Suprapubic skin (tissue), 4 donors: ENCODE measurements around the gene NMRK1. TPM values are rescaled to one million over a fixed set of nuclear protein-coding genes. Genes with fewer than 3 reads are reported as not detected.

Source experiments
- DNase-seq, 2 donors: peaks; one replicate each; pipeline ENCODE4 v3.0.0-alpha.2; 2019; ENCODE audit warnings: low spot score in 2 of 2
- H3K27ac ChIP-seq: fragments of 200-600 bp; sonication (generic); one replicate; pipeline ENCODE4 v1.5.1; 2019
- H3K27me3 ChIP-seq: fragments of 200-600 bp; sonication (generic); one replicate; pipeline ENCODE4 v1.5.1; 2019
- H3K36me3 ChIP-seq: fragments of 200-600 bp; sonication (generic); one replicate; pipeline ENCODE4 v1.5.1; 2019
- H3K4me1 ChIP-seq: fragments of 200-600 bp; sonication (generic); one replicate; pipeline ENCODE4 v1.5.1; 2019
- H3K4me3 ChIP-seq: fragments of 200-600 bp; sonication (generic); one replicate; pipeline ENCODE4 v1.5.1; 2019; ENCODE audit warnings: mild to moderate bottlenecking
- H3K9me3 ChIP-seq: fragments of 200-600 bp; sonication (generic); one replicate; pipeline ENCODE4 v1.5.1; 2019
- EP300 ChIP-seq: sonication (generic); formaldehyde crosslinking; IDR thresholded peaks from one replicate; pipeline ENCODE4 v1.6.1; 2017; ENCODE audit warnings: antibody characterized with exemption
- POLR2A ChIP-seq, 2 donors: fragments of 450-650 bp; IDR thresholded peaks; one replicate each; pipeline ENCODE4 v1.6.1; 2017; ENCODE audit warnings: antibody characterized with exemption in 2 of 2, mild to moderate bottlenecking in 2 of 2, moderate library complexity in 2 of 2
- POLR2AphosphoS5 ChIP-seq, 3 donors: sonication (generic); formaldehyde crosslinking; IDR thresholded peaks; one replicate each; pipeline ENCODE4 v1.6.1; 2017; ENCODE audit warnings: antibody characterized with exemption in 3 of 3
- WGBS: methylation state at CpG from one replicate; pipeline ENCODE4 v1.1.5; 2018; 5-methylcytosine and 5-hydroxymethylcytosine counted together
- total RNA-seq, 4 donors: library from RNA; depleted of rRNA; stranded (reverse); fragments of >200 nt; gene quantifications; one replicate each; pipeline ENCODE4 v1.1.0, GENCODE V29; 2016
- TF ChIP-seq, protein P1 (sequence below), 2 donors: fragments of 200-600 bp in 1 of 2; fragments of 450-650 bp in 1 of 2; sonication (generic) in 1 of 2; IDR thresholded peaks; one replicate each; pipeline ENCODE4 v1.5.1; 2016 to 2019; ENCODE audit warnings: antibody characterized with exemption in 2 of 2, mild to moderate bottlenecking in 1 of 2, moderate library complexity in 1 of 2

NMRK1 gene
- total RNA-seq, 4 donors from 2014 or later = 22.1 to 63.3 (median 33.7) TPM

DNA sequence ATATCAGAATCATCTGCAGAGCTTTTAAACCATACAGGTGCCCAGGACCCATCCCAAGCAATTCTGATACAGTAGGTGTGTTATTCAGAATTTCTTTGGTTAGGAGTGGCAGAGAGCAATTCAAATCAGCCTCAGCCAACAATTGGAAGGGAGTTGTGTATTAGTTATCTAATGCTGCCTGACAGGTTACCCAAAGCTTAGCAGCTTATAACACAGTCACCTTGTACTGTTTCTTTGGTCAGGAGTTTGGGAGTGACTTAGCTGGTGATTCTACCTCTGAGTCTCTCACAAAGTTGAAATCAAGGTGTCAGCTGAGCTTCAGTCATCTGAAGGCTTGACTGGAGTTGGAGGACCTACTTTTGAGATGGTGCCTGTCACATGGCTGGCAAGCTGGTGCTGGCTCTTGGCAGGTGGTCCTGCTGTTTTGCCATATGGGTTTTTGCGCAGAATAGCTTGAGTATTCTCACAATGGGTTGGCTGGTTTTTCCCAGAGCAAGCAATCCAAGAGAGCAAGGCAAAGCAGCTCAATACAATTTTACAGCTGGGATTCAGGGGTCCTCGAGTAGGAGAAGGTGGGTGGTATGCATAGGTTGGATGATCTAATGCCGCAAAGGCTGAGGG lies 41.1 kb downstream of the NMRK1 start:
- no peaks in the 10 kb centered on the region for H3K9me3 ChIP-seq
- no peak overlapping the region for H3K4me3 ChIP-seq
- no peak overlapping the region for H3K27ac ChIP-seq
- no peak for DNase-seq
- H3K36me3 ChIP-seq = no peaks in the 10 kb centered on the region
- TF ChIP-seq POLR2AphosphoS5 (IDR thresholded peaks at IDR 0.05) = no peak
- TF ChIP-seq EP300 = no peak
- TF ChIP-seq POLR2A (IDR thresholded peaks at IDR 0.05) = no peak
- TF ChIP-seq, protein P1, sequence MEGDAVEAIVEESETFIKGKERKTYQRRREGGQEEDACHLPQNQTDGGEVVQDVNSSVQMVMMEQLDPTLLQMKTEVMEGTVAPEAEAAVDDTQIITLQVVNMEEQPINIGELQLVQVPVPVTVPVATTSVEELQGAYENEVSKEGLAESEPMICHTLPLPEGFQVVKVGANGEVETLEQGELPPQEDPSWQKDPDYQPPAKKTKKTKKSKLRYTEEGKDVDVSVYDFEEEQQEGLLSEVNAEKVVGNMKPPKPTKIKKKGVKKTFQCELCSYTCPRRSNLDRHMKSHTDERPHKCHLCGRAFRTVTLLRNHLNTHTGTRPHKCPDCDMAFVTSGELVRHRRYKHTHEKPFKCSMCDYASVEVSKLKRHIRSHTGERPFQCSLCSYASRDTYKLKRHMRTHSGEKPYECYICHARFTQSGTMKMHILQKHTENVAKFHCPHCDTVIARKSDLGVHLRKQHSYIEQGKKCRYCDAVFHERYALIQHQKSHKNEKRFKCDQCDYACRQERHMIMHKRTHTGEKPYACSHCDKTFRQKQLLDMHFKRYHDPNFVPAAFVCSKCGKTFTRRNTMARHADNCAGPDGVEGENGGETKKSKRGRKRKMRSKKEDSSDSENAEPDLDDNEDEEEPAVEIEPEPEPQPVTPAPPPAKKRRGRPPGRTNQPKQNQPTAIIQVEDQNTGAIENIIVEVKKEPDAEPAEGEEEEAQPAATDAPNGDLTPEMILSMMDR (IDR thresholded peaks at IDR 0.05) = no peak
- H3K4me1 ChIP-seq = no peaks in the 10 kb centered on the region
- 92% methylated on average over 3 of the region's 3 CpGs for WGBS
- no peaks in the 10 kb centered on the region for H3K27me3 ChIP-seq

DNA sequence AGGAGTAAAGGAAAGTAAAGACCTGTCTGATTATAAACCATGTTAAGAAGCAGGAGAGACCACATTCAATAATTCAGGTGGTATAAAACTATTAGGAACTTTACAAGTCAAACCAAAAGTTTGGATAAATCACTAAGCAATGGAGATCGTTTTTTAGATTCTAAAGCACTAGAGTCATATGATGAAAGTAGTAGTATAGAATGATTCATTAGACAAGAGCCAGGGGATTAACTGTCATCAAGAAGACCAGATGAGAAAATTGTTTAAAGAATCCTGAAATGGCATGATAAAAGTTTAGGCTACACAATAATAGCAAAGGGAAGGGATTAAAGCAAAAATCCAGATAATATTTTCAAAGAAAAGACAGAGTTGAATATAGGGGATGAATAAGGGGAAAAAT lies 46.9 kb downstream of the NMRK1 start:
- Histone ChIP-seq H3K4me3 (no peak overlapping the region), H3K9me3 (no peaks in the 10 kb centered on the region), H3K36me3 (no peaks in the 10 kb centered on the region), H3K27ac (no peak overlapping the region), H3K27me3 (no peaks in the 10 kb centered on the region), H3K4me1 (no peaks in the 10 kb centered on the region)
- TF ChIP-seq EP300 = no peak
- TF ChIP-seq POLR2A (IDR thresholded peaks at IDR 0.05) = no peak
- TF ChIP-seq, protein P1 (IDR thresholded peaks at IDR 0.05) = no peak
- no peak for TF ChIP-seq POLR2AphosphoS5 (IDR thresholded peaks at IDR 0.05)
- no peak for DNase-seq
- WGBS = 57% methylated on average over 1 of the region's 1 CpG

DNA sequence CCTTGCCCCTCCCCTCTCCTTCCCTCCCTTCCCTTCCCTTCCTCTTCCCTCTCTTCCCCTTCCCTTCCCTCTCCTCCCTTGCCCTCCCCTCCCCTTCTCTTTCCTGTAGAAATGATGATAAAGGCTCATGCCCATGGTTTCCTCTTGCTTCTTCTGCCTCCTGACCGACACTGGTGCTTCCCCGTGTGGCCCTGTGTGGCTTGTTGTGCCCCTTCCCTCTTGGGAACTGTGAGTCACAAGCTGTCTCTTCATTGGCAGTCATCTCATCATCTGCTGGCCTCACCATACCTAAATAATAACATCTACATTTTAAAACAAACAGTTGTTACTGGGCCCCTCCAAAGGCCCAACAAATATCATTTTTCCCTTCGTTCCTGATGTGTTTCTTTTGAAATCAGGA lies 48.2 kb downstream of the NMRK1 start:
- Histone ChIP-seq H3K4me1 (no peaks in the 10 kb centered on the region), H3K9me3 (no peaks in the 10 kb centered on the region), H3K27me3 (no peaks in the 10 kb centered on the region), H3K4me3 (no peak overlapping the region), H3K27ac (no peak overlapping the region), H3K36me3 (no peaks in the 10 kb centered on the region)
- TF ChIP-seq EP300 (no peak), POLR2AphosphoS5 (IDR thresholded peaks at IDR 0.05) (no peak), POLR2A (IDR thresholded peaks at IDR 0.05) (no peak)
- TF ChIP-seq, protein P1 (IDR thresholded peaks at IDR 0.05) = no peak
- 68% methylated on average over 3 of the region's 3 CpGs for WGBS
- no peak for DNase-seq

DNA sequence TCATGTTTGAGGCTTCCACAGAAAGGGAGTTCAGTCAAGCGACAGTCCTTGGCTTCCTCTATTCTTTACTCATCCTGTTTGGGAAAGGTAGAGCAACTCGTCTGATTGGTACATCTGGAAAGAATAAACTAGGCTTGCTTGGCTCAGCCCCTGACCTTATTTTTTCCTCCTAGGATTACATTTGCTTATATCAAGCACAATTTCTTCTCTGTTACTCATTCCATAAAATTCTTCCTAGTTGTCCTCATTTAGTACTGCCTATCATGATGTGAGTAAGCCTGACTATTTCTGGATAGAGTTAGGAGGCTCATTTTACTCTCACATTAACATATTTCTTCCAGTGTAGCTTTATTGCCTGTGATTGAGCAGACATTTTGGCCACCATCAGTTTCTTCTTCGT lies 48.9 kb downstream of the NMRK1 start:
- Histone ChIP-seq H3K36me3 (no peaks in the 10 kb centered on the region), H3K27me3 (no peaks in the 10 kb centered on the region), H3K9me3 (no peaks in the 10 kb centered on the region), H3K4me1 (no peaks in the 10 kb centered on the region), H3K27ac (no peak overlapping the region), H3K4me3 (no peak overlapping the region)
- DNase-seq = no peak
- TF ChIP-seq EP300 (no peak), POLR2AphosphoS5 (IDR thresholded peaks at IDR 0.05) (no peak), POLR2A (IDR thresholded peaks at IDR 0.05) (no peak)
- TF ChIP-seq, protein P1 (IDR thresholded peaks at IDR 0.05) = no peak
- 46% methylated on average over 3 of the region's 3 CpGs for WGBS

DNA sequence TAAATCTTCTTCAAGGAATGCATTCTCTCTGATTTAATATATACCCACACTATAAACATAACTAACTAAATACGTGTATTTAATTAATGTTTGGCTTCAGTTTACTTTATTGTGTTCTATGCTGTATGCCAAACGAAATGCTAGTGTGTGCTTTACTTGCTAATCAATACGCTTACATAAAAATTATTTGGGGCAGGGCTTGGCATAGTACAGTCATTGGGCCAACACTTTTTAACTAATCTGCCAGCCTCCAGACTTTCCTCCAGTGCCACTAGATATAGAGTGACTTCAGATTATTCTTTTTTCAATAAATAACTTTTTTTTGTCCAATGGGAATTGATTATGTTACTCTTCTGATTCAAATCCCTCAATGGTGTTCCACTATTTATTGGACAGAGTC lies 51.2 kb downstream of the NMRK1 start:
- H3K9me3 ChIP-seq = no peaks in the 10 kb centered on the region
- H3K27ac ChIP-seq = no peak overlapping the region
- no peak for DNase-seq
- WGBS = 84% methylated on average over 3 of the region's 3 CpGs
- no peaks in the 10 kb centered on the region for H3K27me3 ChIP-seq
- no peaks in the 10 kb centered on the region for H3K4me1 ChIP-seq
- no peak for TF ChIP-seq EP300
- no peak for TF ChIP-seq POLR2AphosphoS5 (IDR thresholded peaks at IDR 0.05)
- TF ChIP-seq, protein P1 (IDR thresholded peaks at IDR 0.05) = no peak
- no peak for TF ChIP-seq POLR2A (IDR thresholded peaks at IDR 0.05)
- no peaks in the 10 kb centered on the region for H3K36me3 ChIP-seq
- no peak overlapping the region for H3K4me3 ChIP-seq
